Mesendoderm (in vitro differentiated cells): ENCODE results near the gene FAM228A.

ENCODE experiments used
- DNase-seq: peaks from one replicate; pipeline ENCODE4 v3.0.0; 2013
- H2AK5ac ChIP-seq: 2 replicates; pipeline ENCODE4 v1.6.1; 2013; ENCODE audit warnings: low read length, inconsistent platforms
- H2BK120ac ChIP-seq: 2 replicates; pipeline ENCODE4 v1.6.1; 2013; ENCODE audit warnings: low read depth, mild to moderate bottlenecking, low read length, moderate library complexity, mixed read lengths
- H2BK15ac ChIP-seq: replicated peaks from 2 replicates; pipeline ENCODE4 v1.6.1; 2013; ENCODE audit warnings: low read depth, mild to moderate bottlenecking, moderate library complexity
- H2BK5ac ChIP-seq: 2 replicates; pipeline ENCODE4 v1.6.1; 2013; ENCODE audit warnings: low read length, inconsistent platforms
- H3K18ac ChIP-seq: 2 replicates; pipeline ENCODE4 v1.6.1; 2013; ENCODE audit warnings: mild to moderate bottlenecking, low read length, mixed read lengths
- H3K23ac ChIP-seq: one replicate; pipeline ENCODE4 v1.6.1; 2013; ENCODE audit warnings: low read length
- H3K27ac ChIP-seq: 2 replicates; pipeline ENCODE4 v1.5.1; 2013; ENCODE audit warnings: low read depth, mild to moderate bottlenecking, inconsistent platforms, low read length, moderate library complexity
- H3K27me3 ChIP-seq: 2 replicates; pipeline ENCODE4 v1.6.1; 2013; ENCODE audit warnings: low read length, control low read depth, mild to moderate bottlenecking, inconsistent platforms; ENCODE audit not compliant: insufficient read depth, poor library complexity
- H3K36me3 ChIP-seq: 2 replicates; pipeline ENCODE4 v1.6.1; 2013; ENCODE audit warnings: low read length, inconsistent platforms; ENCODE audit not compliant: control insufficient read depth, insufficient read depth
- H3K4ac ChIP-seq: one replicate; pipeline ENCODE4 v1.6.1; 2013; ENCODE audit warnings: low read depth, mild to moderate bottlenecking, low read length, moderate library complexity
- H3K4me1 ChIP-seq: 2 replicates; pipeline ENCODE4 v1.6.1; 2013; ENCODE audit warnings: low read depth, low read length, inconsistent platforms; ENCODE audit not compliant: control insufficient read depth
- H3K4me2 ChIP-seq: 2 replicates; pipeline ENCODE4 v1.6.1; 2013; ENCODE audit warnings: low read length
- H3K4me3 ChIP-seq: 2 replicates; pipeline ENCODE4 v1.5.1; 2013; ENCODE audit warnings: mild to moderate bottlenecking, low read length
- H3K56ac ChIP-seq: one replicate; pipeline ENCODE4 v1.6.1; 2013; ENCODE audit warnings: low read length
- H3K79me1 ChIP-seq: 2 replicates; pipeline ENCODE4 v1.6.1; 2013; ENCODE audit warnings: low read length, inconsistent platforms
- H3K79me2 ChIP-seq: 2 replicates; pipeline ENCODE4 v1.6.1; 2013; ENCODE audit warnings: mild to moderate bottlenecking, low read length; ENCODE audit not compliant: control insufficient read depth, insufficient read depth
- H3K9ac ChIP-seq: 2 replicates; pipeline ENCODE4 v1.6.1; 2013; ENCODE audit warnings: low read length, inconsistent platforms
- H4K5ac ChIP-seq: one replicate; pipeline ENCODE4 v1.6.1; 2013; ENCODE audit warnings: low read length
- H4K8ac ChIP-seq: one replicate; pipeline ENCODE4 v1.6.1; 2013; ENCODE audit warnings: low read depth, mild to moderate bottlenecking, control low read depth, low read length, moderate library complexity
- WGBS: extraction: QIAGEN DNeasy Blood & Tissue Kit; methylation state at CpG from one replicate; pipeline ENCODE4 v1.1.7; 2013; ENCODE audit warnings: low lambda C conversion rate, missing lambda C conversion rate; ENCODE audit not compliant: insufficient coverage; ENCODE audit errors: extremely low coverage; 5-methylcytosine and 5-hydroxymethylcytosine counted together

Gene FAM228A

DNA sequence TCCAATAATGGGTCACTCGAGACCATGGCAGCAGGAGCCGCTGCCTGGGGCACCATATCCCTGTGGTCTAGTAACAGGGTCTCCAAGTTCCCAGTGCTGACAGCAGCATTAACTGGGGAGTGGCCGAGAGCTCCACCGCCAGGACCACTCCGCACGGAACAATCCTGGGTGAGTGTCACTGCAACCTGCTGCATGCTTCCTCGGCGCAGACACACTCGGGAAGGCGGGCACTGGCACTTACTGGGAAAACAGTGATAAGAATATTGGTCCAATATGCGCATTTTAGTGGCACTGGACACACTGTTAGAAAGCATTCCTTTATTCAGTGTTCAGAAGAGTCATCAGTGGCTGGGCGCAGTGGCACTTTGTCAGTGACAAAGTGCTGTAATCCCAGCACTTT lies 29.7 kb downstream of the FAM228A start:
- Histone ChIP-seq H3K4me3 (no peak overlapping the region), H3K27me3 (no peaks in the 10 kb centered on the region), H4K5ac (no peak overlapping the region), H3K27ac (no peak overlapping the region), H2BK5ac (no peak overlapping the region), H2AK5ac (no peak overlapping the region), H3K9ac (no peak overlapping the region), H3K4me1 (no peaks in the 10 kb centered on the region), H3K23ac (no peak overlapping the region), H3K36me3 (no peaks in the 10 kb centered on the region), H2BK120ac (no peak overlapping the region), H4K8ac (no peak overlapping the region), H3K79me1 (no peaks in the 10 kb centered on the region), H2BK15ac (no peak overlapping the region), H3K18ac (no peak overlapping the region), H3K4ac (no peak overlapping the region), H3K4me2 (no peak overlapping the region), H3K56ac (no peak overlapping the region), H3K79me2 (no peaks in the 10 kb centered on the region)
- DNase-seq, result no peak
- WGBS, result no CpG with 5 or more reads among the region's 12 CpGs

DNA sequence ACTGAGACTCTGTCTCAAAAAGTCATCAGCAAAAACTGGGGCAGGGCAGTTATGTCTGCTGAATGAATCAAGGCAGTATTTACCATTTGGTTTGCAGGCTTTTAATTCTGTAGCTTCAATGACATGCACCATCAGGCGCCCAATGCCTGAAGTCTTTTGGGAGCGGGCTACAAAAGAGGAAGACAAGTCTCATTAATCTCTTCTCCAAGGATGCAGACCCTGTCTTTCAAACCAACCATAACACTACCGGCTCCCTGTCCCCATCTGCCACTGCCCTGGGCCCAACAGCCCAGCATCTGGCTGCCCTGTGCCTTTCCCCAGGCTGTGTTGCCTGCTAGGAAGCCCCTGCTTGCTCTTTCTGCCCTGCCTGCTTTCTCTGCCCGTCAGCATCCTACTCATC lies 30.3 kb downstream of the FAM228A start:
- H2AK5ac ChIP-seq, result no peak overlapping the region
- no peak overlapping the region for H2BK120ac ChIP-seq
- H3K23ac ChIP-seq, result peak overlapping the region; percentile 66
- H2BK5ac ChIP-seq, result no peak overlapping the region
- H3K4me2 ChIP-seq, result no peak overlapping the region
- DNase-seq, result no peak
- H3K79me2 ChIP-seq, result no peaks in the 10 kb centered on the region
- H3K9ac ChIP-seq, result no peak overlapping the region
- H3K27me3 ChIP-seq, result no peaks in the 10 kb centered on the region
- no peaks in the 10 kb centered on the region for H3K4me1 ChIP-seq
- no peaks in the 10 kb centered on the region for H3K36me3 ChIP-seq
- no peak overlapping the region for H3K27ac ChIP-seq
- no peaks in the 10 kb centered on the region for H3K79me1 ChIP-seq
- H2BK15ac ChIP-seq, result no peak overlapping the region
- no peak overlapping the region for H4K5ac ChIP-seq
- no peak overlapping the region for H3K18ac ChIP-seq
- no CpG with 5 or more reads among the region's 4 CpGs for WGBS
- no peak overlapping the region for H3K56ac ChIP-seq
- no peak overlapping the region for H4K8ac ChIP-seq
- H3K4me3 ChIP-seq, result no peak overlapping the region
- H3K4ac ChIP-seq, result no peak overlapping the region

DNA sequence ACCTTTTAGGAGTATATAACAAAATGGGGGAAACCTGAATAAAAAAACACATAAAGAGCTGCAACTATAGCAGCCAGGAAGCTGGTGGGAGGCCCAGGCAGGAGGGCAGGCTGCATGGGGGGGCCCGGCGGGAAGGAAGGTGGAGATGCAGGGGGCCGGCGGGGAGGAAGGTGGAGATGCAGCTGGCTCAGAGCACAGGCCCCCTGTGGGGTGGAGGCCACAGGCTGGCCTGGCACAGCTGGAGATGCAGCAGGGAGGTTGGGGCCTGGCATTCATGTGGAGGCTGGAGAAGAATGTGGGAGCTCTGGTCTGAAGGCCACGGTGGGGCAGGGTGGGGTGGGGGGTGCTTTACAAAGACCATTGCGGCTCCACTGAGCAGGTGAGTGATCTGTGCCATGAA lies 31.4 kb downstream of the FAM228A start:
- no peak for DNase-seq
- no peak overlapping the region for H4K8ac ChIP-seq
- no peak overlapping the region for H3K18ac ChIP-seq
- H3K79me2 ChIP-seq, result no peaks in the 10 kb centered on the region
- H3K27me3 ChIP-seq, result no peaks in the 10 kb centered on the region
- no CpG with 5 or more reads among the region's 6 CpGs for WGBS
- no peaks in the 10 kb centered on the region for H3K4me1 ChIP-seq
- H3K23ac ChIP-seq, result no peak overlapping the region
- H3K36me3 ChIP-seq, result no peaks in the 10 kb centered on the region
- no peak overlapping the region for H3K4me2 ChIP-seq
- H3K27ac ChIP-seq, result no peak overlapping the region
- no peak overlapping the region for H3K4me3 ChIP-seq
- no peak overlapping the region for H4K5ac ChIP-seq
- H2BK120ac ChIP-seq, result no peak overlapping the region
- H2BK5ac ChIP-seq, result no peak overlapping the region
- H2BK15ac ChIP-seq, result no peak overlapping the region
- H3K4ac ChIP-seq, result no peak overlapping the region
- H3K79me1 ChIP-seq, result no peaks in the 10 kb centered on the region
- no peak overlapping the region for H3K9ac ChIP-seq
- H2AK5ac ChIP-seq, result no peak overlapping the region
- no peak overlapping the region for H3K56ac ChIP-seq

DNA sequence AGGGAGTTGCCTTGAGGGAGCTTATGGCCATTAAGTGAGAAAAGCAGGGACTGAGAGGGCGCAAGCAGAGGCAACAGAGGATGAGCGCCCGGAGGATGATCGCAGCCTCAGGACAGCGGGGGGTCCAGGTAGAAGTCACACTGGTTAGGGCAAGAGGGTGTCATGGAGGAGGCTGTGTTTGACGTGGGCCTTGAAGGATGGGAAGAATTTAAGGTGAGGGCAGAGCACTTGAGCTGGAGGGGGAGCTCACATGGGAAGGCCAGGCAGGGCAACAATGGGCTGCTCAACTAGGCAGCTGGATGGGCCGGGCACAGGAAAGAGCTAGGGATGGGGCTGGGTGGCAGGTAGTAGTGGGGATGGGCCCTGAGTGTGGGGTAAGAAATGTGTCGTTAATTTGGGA lies 31.9 kb downstream of the FAM228A start:
- H3K4me3 ChIP-seq, result no peak overlapping the region
- H3K18ac ChIP-seq, result no peak overlapping the region
- H2BK5ac ChIP-seq, result no peak overlapping the region
- no peak overlapping the region for H4K5ac ChIP-seq
- H3K36me3 ChIP-seq, result no peaks in the 10 kb centered on the region
- H3K79me1 ChIP-seq, result no peaks in the 10 kb centered on the region
- no peak overlapping the region for H3K27ac ChIP-seq
- H3K23ac ChIP-seq, result no peak overlapping the region
- no peak overlapping the region for H2BK15ac ChIP-seq
- no peaks in the 10 kb centered on the region for H3K79me2 ChIP-seq
- WGBS, result no CpG with 5 or more reads among the region's 8 CpGs
- no peak overlapping the region for H3K56ac ChIP-seq
- DNase-seq, result no peak
- no peak overlapping the region for H2BK120ac ChIP-seq
- no peaks in the 10 kb centered on the region for H3K27me3 ChIP-seq
- no peak overlapping the region for H3K4me2 ChIP-seq
- no peaks in the 10 kb centered on the region for H3K4me1 ChIP-seq
- no peak overlapping the region for H3K4ac ChIP-seq
- H2AK5ac ChIP-seq, result no peak overlapping the region
- H3K9ac ChIP-seq, result no peak overlapping the region
- no peak overlapping the region for H4K8ac ChIP-seq

DNA sequence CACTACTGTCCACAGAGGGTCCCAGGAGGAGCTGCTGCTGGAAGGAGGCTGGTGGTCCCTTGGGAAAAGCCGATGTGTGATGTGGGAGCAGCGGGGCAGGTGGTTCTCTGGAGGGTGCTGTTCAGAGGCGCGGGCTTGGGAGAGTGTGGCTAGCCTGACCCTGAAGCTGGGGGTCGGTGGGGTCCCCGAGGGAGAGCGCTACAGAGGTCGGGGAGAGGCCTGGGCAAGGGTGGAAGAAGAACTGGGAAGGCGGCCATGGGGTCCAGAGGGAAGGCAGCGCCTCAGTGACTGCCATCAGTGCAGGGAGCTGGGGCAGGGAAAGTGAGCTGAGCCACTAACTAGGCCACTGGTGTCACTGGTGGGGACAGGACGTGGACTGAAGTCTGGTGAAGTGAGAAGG lies 32.5 kb downstream of the FAM228A start:
- no peak overlapping the region for H2BK120ac ChIP-seq
- no peak overlapping the region for H2AK5ac ChIP-seq
- no peak overlapping the region for H4K5ac ChIP-seq
- H3K18ac ChIP-seq, result no peak overlapping the region
- H3K4me1 ChIP-seq, result no peaks in the 10 kb centered on the region
- H3K4me2 ChIP-seq, result no peak overlapping the region
- no peak overlapping the region for H2BK5ac ChIP-seq
- no peak overlapping the region for H3K4me3 ChIP-seq
- H4K8ac ChIP-seq, result no peak overlapping the region
- no peak overlapping the region for H3K27ac ChIP-seq
- H3K4ac ChIP-seq, result no peak overlapping the region
- H3K9ac ChIP-seq, result no peak overlapping the region
- no peaks in the 10 kb centered on the region for H3K79me2 ChIP-seq
- H2BK15ac ChIP-seq, result no peak overlapping the region
- H3K36me3 ChIP-seq, result no peaks in the 10 kb centered on the region
- no peaks in the 10 kb centered on the region for H3K27me3 ChIP-seq
- WGBS, result no CpG with 5 or more reads among the region's 11 CpGs
- H3K23ac ChIP-seq, result no peak overlapping the region
- no peaks in the 10 kb centered on the region for H3K79me1 ChIP-seq
- H3K56ac ChIP-seq, result no peak overlapping the region
- DNase-seq, result no peak

DNA sequence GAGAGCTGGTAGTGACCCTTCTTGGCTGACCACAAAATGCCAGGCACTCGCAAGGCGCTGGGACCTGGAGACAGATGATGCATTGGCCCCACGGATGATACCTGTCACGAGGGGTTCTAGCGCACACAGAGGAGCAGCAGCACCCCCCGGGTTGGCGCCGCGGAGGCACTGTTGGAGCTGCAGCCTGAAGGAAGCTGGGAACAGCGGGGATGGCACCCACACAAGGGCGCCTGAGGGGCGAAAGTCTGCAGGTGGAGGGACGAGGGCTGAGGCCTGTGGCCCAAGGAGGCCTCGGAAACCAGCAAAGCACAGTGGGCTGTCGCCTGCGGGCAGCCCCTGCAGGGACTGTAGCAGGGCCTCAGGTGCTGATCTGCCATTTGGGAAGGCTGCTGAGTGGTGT lies 33.6 kb downstream of the FAM228A start:
- Histone ChIP-seq H3K27me3 (no peaks in the 10 kb centered on the region), H3K36me3 (no peaks in the 10 kb centered on the region), H3K56ac (no peak overlapping the region), H2BK15ac (no peak overlapping the region), H3K4me1 (no peaks in the 10 kb centered on the region), H3K4ac (no peak overlapping the region), H4K5ac (no peak overlapping the region), H3K23ac (no peak overlapping the region), H3K4me3 (no peak overlapping the region), H4K8ac (no peak overlapping the region), H3K27ac (no peak overlapping the region), H3K79me1 (no peaks in the 10 kb centered on the region), H3K18ac (no peak overlapping the region), H3K4me2 (no peak overlapping the region), H3K79me2 (no peaks in the 10 kb centered on the region), H2BK120ac (no peak overlapping the region), H3K9ac (no peak overlapping the region), H2AK5ac (no peak overlapping the region), H2BK5ac (no peak overlapping the region)
- no CpG with 5 or more reads among the region's 16 CpGs for WGBS
- no peak for DNase-seq
